HG02973 (cell line): ENCODE data around the gene SLC5A2.
"Not testable (repeated sequence)": the region's sequence is repeated elsewhere in the genome, so short reads cannot be mapped to it uniquely, and the experiment has no call there.

ENCODE experiments used
- ATAC-seq: cut with Tn5 transposase; IDR thresholded peaks from one replicate; pipeline ENCODE4 v1.9.1; 2021; ENCODE audit warnings: moderate library complexity; ENCODE audit not compliant: unreplicated experiment

The SLC5A2 gene

DNA sequence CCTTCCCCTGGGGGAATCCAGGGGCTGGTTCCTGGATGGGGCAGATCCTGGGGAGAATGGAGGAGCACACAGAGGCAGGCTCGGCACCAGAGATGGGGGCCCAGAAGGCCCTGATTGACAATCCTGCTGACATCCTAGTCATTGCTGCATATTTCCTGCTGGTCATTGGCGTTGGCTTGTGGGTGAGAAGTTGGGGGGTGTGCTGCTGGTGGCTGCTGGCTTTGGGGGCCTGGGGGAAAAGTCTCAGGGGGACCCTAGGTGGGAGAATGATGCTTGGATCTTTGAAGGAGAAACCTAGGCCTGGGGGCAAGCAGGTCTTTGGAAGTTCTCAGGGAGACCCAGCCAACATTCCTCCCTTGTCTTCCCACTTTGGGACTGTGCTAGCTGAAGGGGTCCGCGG, at the start of gene SLC5A2:
TSS of gene SLC5A2 (plus strand) at position 43 of the 400 bp plus-strand sequence. CDS start at position 57, 14 bp downstream.
- ATAC-seq = no peak

- ATAC-seq = no peak
These were observed 47.3 kb upstream of the SLC5A2 start for GRCh38 chr16:31435341-31436220.

- ATAC-seq = no peak
These were observed 46.5 kb upstream of the SLC5A2 start for GRCh38 chr16:31436221-31437045.

DNA sequence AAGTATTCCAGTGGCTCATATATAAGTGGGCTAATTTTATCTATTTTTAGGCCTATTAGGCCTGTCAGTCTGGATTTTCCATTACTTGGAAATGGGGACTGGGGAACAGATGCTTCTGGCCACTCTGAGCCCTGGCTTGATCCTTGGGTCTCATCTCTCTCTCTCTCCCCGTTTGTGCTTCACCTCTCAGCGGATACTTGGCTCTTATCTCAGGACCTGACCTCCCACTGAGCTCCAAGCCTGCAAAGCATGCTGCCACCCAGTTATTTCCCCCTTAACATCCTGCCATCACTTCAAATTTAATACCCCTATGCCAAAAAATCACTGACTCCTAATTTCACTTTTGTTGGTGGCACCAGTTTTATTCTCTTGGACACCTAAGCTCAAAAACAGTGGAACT, 44.5 kb upstream of the SLC5A2 start:
- ATAC-seq = no peak

GRCh38 chr16:31439023-31439422, 43.9 kb upstream of the SLC5A2 start:
- ATAC-seq = not testable (repeated sequence)

DNA sequence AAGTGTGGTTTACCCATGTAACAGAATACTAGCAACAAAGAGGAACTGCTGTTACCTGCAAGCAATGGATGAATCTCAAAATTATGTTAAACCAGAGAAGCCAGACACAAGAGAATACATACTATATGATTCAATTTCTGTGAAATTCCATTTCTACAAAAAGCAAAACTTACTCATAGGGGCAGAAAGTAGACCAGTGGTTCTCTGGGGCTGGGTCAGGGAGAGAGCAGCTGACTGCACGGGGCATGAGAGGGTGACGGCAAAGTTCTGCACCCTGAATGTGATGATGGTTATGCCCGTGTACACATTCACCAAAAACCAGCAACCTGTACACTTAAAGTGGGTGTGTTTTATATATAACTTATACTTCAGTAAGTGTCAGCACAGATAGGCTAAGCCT, 43.4 kb upstream of the SLC5A2 start:
- no peak for ATAC-seq

GRCh38 chr16:31440516-31441184, 42.3 kb upstream of the SLC5A2 start:
- ATAC-seq = no peak

DNA sequence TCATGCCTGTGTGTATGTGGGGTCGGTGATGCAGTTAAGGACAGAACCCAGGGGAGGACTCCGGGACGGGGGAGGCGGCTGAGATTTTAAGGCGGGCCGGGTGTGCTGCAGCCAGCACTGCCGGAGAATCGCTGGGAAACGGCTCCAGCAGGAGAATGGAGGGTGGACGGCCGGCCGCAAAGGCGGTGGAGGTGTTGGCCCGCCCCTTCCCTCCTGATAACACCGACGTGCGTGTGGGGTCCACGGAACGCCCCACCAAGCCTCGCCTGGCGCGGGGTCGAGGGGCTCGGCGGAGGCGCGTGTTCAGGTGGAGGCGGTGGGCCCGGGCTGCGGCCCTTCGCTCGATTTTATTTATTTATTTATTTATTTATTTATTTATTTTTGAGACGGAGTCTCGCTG, 41.0 kb upstream of the SLC5A2 start:
- ATAC-seq = no peak

DNA sequence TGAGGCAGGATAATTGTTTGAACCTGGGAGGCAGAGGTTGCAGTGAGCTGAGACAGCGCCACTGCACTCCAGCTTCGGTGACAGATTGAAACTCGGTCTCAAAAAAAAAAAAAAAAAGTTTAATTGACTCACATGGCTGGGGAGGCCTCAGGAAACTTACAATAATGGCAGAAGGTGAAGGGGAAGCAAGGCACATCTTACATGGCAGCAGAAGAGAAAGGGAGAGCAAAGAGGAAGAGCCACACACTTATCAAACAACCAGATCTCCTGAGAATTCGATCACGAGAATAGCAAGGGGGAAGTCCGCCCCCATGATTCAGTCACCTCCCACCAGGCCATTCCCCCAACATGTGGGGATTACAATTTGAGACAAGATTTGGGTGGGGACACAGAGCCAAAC, 37.0 kb upstream of the SLC5A2 start:
- not testable (repeated sequence) for ATAC-seq

DNA sequence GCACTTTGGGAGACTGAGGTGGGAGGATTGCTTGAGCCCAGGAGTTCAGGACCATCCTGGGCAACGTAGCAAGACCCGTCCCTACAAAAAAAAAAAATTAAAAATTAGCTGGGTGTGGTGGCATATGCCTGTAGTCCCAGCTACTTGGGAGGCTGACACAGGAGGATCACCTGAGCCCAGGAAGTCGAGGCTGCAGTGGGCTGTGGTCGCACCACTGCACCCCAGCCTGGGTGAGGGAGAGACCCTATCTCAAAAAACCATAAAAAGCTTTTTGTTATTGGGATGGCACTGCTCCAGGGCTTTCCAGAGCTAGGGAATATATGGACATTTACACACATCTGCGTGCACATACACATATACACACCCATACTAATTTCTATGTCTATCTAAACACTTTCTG, 31.7 kb upstream of the SLC5A2 start:
- ATAC-seq = no peak

- ATAC-seq = no peak
These were observed 31.1 kb upstream of the SLC5A2 start for GRCh38 chr16:31451681-31452351.

DNA sequence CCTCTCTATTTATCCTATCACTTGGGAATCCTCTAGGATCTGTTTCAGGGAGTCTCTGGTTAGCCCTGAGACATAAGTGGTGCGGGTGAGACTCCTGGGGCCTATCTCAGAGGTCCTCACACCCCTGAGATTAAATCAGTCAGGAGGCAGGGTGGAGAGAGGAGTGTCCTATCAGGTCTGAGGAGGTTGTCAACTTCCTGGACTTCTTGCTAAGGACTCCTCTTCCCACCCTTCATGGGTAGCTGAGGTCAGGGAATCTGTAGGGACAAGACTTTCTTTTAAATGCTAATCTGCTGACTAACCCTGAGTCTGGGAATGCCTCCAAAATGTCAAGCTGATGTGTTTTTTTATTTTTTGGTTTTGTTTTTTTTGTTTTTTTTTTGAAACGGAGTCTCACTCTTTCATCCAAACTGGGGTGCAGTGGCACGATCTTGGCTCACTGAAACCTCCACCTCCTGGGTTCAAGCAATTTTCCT, 30.3 kb upstream of the SLC5A2 start:
- no peak for ATAC-seq

- ATAC-seq = no peak
These were observed 29.4 kb upstream of the SLC5A2 start for GRCh38 chr16:31453255-31454204.

GRCh38 chr16:31455601-31456314, 27.2 kb upstream of the SLC5A2 start:
- no peak for ATAC-seq

GRCh38 chr16:31456988-31457360, 25.9 kb upstream of the SLC5A2 start:
- no peak for ATAC-seq

DNA sequence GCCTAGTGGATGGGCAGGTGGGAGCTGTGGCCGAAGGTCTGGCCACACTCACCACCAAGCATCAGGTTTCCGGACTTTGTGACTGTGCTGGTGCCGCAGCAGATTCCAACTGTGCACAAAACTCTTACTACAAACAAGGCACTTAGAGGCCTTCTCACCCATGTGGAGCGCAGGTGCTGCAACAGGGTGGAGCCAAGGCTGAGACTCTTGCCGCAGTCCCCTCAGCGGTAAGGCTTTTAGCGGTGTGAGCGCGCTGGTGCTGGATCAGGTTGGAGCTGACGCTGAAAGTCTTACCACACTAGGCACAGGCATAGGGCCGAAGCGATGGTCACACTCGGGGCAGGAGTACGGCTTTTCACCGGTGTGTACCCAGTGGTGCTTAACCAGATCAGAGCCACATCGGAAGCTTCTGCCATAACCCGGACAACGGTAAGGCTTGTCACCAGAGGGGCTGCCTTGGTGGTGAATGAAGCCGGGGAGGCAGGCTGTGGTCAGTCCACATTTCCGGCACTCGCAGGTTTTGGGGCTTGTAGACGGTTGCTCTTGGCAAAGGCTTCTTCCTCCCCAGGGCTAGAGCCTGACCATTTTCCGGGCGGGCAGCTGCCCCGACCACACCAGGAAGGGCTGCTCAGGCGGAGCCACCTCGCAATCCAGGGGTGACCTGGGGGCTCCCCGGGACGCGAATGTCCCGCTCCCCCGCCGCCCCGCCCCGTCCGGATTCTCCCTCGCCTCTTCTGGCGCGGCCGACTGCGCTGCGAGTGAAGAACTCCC, 24.7 kb upstream of the SLC5A2 start:
- no peak for ATAC-seq

DNA sequence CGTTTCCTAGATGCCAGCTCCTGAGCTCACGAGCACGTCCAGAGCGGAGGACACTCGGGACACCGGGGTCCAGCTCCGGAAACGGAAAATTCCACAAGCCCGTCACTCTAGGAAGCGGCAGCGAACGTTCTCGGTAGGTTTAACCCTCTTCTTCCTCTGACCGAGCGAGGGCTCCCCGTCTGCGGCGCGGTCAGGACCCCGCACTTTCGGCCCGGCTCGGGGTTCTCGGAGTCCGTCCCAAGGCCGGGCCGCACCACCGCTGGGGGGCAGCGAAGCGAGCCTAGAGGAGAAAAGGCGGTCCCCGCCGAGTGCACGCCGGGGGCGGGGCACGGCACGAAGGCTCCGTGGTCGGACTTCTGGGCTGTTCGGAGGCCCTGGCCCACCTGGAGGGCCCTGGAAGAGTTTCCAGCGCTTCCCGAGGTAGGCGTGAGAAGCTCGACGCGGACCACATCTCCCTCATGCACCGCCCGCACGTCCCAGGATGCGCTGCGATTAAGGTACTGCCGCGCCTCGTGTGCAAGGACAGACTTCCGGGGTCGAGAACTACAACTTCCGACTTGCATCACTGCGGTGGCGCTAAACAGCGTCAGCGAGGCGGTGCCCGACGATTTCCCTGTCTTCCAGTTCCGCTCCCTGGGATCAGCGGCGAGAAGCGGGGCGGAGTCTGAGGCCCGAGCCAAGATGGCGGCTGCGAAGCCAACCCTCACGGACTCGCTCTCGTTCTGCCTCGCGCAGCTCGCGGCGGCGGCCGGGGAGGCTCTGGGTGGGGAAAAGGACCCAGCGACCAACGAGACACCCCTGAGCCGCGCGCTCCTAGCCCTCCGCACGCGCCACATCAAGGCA, 23.9 kb upstream of the SLC5A2 start, which contains the start of gene ARMC5:
TSS of gene ARMC5 (plus strand) at position 658 of the 843 bp plus-strand sequence. CDS start at position 682, 24 bp downstream.
- peak; percentile 65 for ATAC-seq
